Measurements from ENCODE around the gene C11orf98.
A peak's percentile ranks its signal among the peaks of the same experiment; 100 is the strongest.
"Not testable (repeated sequence)": the region's sequence is repeated elsewhere in the genome, so short reads cannot be mapped to it uniquely, and the experiment has no call there.

C11orf98 gene

DNA sequence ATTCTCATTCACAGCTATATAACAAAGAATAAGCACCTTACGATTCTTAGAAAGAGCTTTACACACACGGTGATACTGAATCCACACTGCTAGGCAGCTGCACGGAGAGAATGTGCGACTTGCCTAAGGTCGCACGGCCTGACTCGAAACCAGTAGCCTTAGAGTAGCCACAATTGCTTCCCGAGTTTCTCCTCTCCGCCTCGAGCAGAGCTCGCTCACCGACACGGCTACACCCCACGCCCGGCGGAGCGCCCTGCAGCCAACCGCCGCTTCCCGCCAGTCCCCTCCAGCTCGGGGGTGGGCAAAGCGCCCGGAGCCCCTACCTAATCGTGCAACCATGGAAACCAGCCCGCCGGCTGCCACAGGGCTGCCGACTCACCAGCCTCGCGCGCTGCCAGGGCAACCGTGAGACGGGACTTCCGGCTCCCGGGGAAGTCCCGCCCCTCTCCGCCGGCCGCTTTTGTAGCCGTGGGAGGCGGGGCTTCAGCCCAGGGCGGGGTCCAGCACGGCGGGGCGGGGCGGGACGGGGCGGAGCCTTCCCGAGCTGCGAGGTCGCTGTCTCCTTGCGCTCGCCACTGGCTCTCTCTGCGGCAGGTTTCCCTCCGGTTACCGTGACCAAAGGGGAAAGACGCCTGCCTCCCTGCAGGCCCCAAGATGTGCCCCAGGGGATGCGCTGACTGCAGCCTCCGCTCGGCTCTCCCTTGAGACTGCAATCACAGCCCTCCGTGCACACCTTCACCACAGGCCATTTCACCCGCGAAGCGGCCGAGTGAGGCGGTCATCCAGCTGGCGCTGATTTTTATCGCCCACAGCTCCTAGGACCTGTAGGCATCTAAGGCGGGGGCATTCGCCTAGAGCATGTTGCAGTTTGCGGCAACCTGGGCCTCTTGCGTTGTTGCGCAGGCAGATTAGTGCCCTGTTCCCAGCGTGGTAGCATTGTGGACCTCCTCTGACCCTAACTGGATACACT is 41.2 kb upstream of the C11orf98 start:
- Histone ChIP-seq H4K20me1 (ENCODE audit: insufficient read depth, low read length) (no peaks in the 10 kb centered on the region), H3K79me2 (ENCODE audit: low read length) (peaks cover 19% of the 10 kb centered on the region), H3K9me2 (replicated peaks; ENCODE audit: insufficient read depth, low read length) (no peaks in the 10 kb centered on the region), H3K36me3 (replicated peaks; ENCODE audit: insufficient read depth, low read length) (no peaks in the 10 kb centered on the region), H2AFZ (ENCODE audit: low read length) (peak overlapping the region; percentile 87), H3K4me1 (ENCODE audit: low read length) (peaks cover 35% of the 10 kb centered on the region), H3K4me3 (ENCODE audit: low read length) (peak overlapping the region; percentile 83), H3K9ac (ENCODE audit: low read length) (peak overlapping the region; percentile 71), H3F3A (ENCODE audit: insufficient read depth, low read length) (peaks cover 37% of the 10 kb centered on the region), H3K4me2 (ENCODE audit: low read depth, low read length) (peak overlapping the region; percentile 93), H3K27ac (ENCODE audit: low read length) (peak overlapping the region; percentile 73), H3K27me3 (replicated peaks; ENCODE audit: insufficient read depth, low read length) (no peaks in the 10 kb centered on the region), H3K9me3 (replicated peaks; ENCODE audit: insufficient read depth, low read length) (no peaks in the 10 kb centered on the region)
- no peak for TF ChIP-seq EZH2phosphoT487 (IDR thresholded peaks at IDR 0.05; ENCODE audit: low read length)
- TF ChIP-seq CTCF (IDR thresholded peaks at IDR 0.05; ENCODE audit: low read length) = no peak
- TF ChIP-seq EZH2 (optimal IDR thresholded peaks at IDR 0.05; ENCODE audit: low read depth, low read length) = no peak
- DNase-seq = peak; percentile 92

DNA sequence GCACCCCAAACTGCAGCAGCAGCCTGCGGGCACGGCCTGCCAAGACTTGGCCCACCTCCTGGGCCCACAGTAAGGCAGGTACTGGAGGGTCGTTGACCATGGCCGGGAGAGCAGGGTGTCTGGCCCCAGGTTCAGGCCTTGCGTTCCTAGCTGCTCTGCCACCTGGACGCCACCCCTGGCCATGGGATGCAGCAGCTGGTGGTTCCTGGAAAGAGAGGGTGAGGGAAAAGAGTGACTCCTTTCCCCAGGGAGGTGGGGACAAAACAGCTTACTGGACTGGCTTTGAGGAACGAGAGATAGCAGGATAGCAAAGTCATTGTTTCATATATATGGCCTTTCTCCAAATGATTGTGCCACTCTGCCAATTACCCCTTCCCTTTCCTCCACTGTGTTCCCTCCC is 40.4 kb upstream of the C11orf98 start:
- no peaks in the 10 kb centered on the region for H4K20me1 ChIP-seq (ENCODE audit: insufficient read depth, low read length)
- no peaks in the 10 kb centered on the region for H3K36me3 ChIP-seq (replicated peaks; ENCODE audit: insufficient read depth, low read length)
- H3K9me3 ChIP-seq (replicated peaks; ENCODE audit: insufficient read depth, low read length) = no peaks in the 10 kb centered on the region
- no peak for DNase-seq
- no peaks in the 10 kb centered on the region for H3K27me3 ChIP-seq (replicated peaks; ENCODE audit: insufficient read depth, low read length)
- no peak for TF ChIP-seq CTCF (IDR thresholded peaks at IDR 0.05; ENCODE audit: low read length)
- TF ChIP-seq EZH2 (optimal IDR thresholded peaks at IDR 0.05; ENCODE audit: low read depth, low read length) = no peak
- no peak for TF ChIP-seq EZH2phosphoT487 (IDR thresholded peaks at IDR 0.05; ENCODE audit: low read length)
- H3K9ac ChIP-seq (ENCODE audit: low read length) = peak overlapping the region; percentile 71
- H3K4me3 ChIP-seq (ENCODE audit: low read length) = peak overlapping the region; percentile 83
- no peaks in the 10 kb centered on the region for H3K9me2 ChIP-seq (replicated peaks; ENCODE audit: insufficient read depth, low read length)
- peaks cover 31% of the 10 kb centered on the region for H3K4me1 ChIP-seq (ENCODE audit: low read length)
- H3K79me2 ChIP-seq (ENCODE audit: low read length) = peaks cover 19% of the 10 kb centered on the region
- peak overlapping the region; percentile 74 for H2AFZ ChIP-seq (ENCODE audit: low read length)
- H3F3A ChIP-seq (ENCODE audit: insufficient read depth, low read length) = peaks cover 31% of the 10 kb centered on the region
- peak overlapping the region; percentile 73 for H3K27ac ChIP-seq (ENCODE audit: low read length)
- peak overlapping the region; percentile 93 for H3K4me2 ChIP-seq (ENCODE audit: low read depth, low read length)

- Histone ChIP-seq H3F3A (ENCODE audit: insufficient read depth, low read length) (peaks cover 18% of the 10 kb centered on the region), H3K79me2 (ENCODE audit: low read length) (peaks cover 19% of the 10 kb centered on the region), H3K4me1 (ENCODE audit: low read length) (peaks cover 24% of the 10 kb centered on the region)
- not testable (repeated sequence) for H3K4me3 ChIP-seq (ENCODE audit: low read length); H3K36me3 ChIP-seq (replicated peaks; ENCODE audit: insufficient read depth, low read length); H3K9ac ChIP-seq (ENCODE audit: low read length); H2AFZ ChIP-seq (ENCODE audit: low read length); H4K20me1 ChIP-seq (ENCODE audit: insufficient read depth, low read length); H3K4me2 ChIP-seq (ENCODE audit: low read depth, low read length); H3K9me2 ChIP-seq (replicated peaks; ENCODE audit: insufficient read depth, low read length); DNase-seq; H3K27ac ChIP-seq (ENCODE audit: low read length); H3K27me3 ChIP-seq (replicated peaks; ENCODE audit: insufficient read depth, low read length); H3K9me3 ChIP-seq (replicated peaks; ENCODE audit: insufficient read depth, low read length)
Observed at GRCh38 chr11:62703921-62704320, 38.9 kb upstream of the C11orf98 start.

DNA sequence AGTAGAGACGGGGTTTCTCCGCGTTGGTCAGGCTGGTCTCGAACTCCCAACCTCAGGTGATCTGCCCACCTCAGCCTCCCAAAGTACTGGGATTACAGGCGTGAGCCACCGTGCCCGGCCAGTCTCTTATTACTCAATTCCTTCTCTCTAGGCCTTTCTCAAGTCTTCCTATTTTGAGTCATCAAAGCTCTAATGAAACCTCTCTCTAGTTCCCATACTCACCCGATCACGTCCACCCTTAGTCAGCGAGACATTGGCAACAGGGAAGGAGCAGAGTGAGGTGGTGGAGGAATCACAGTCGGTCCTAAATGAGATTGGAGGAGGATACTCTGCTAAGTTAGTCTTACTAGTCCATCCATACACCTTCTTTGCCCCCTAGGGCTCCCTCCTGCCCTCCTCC is 37.2 kb upstream of the C11orf98 start:
- H3K9me2 ChIP-seq (replicated peaks; ENCODE audit: insufficient read depth, low read length) = no peaks in the 10 kb centered on the region
- H3K79me2 ChIP-seq (ENCODE audit: low read length) = peaks cover 12% of the 10 kb centered on the region
- H3K27me3 ChIP-seq (replicated peaks; ENCODE audit: insufficient read depth, low read length) = no peaks in the 10 kb centered on the region
- no peak overlapping the region for H3K4me3 ChIP-seq (ENCODE audit: low read length)
- TF ChIP-seq CTCF (IDR thresholded peaks at IDR 0.05; ENCODE audit: low read length) = no peak
- H3K4me2 ChIP-seq (ENCODE audit: low read depth, low read length) = no peak overlapping the region
- H2AFZ ChIP-seq (ENCODE audit: low read length) = no peak overlapping the region
- no peak for DNase-seq
- H3K9me3 ChIP-seq (replicated peaks; ENCODE audit: insufficient read depth, low read length) = no peaks in the 10 kb centered on the region
- no peak overlapping the region for H3K27ac ChIP-seq (ENCODE audit: low read length)
- H3K36me3 ChIP-seq (replicated peaks; ENCODE audit: insufficient read depth, low read length) = no peaks in the 10 kb centered on the region
- peaks cover 13% of the 10 kb centered on the region for H3K4me1 ChIP-seq (ENCODE audit: low read length)
- no peak overlapping the region for H3K9ac ChIP-seq (ENCODE audit: low read length)
- H3F3A ChIP-seq (ENCODE audit: insufficient read depth, low read length) = peaks cover 17% of the 10 kb centered on the region
- H4K20me1 ChIP-seq (ENCODE audit: insufficient read depth, low read length) = no peaks in the 10 kb centered on the region
